C4-2B (cell line): Measurements from ENCODE around the gene CEBPZ.
"Not testable (repeated sequence)": the region's sequence is repeated elsewhere in the genome, so short reads cannot be mapped to it uniquely, and the experiment has no call there.

Experiments
- H3K27ac ChIP-seq: fragments of 450-650 bp; 2 replicates; pipeline ENCODE4 v1.5.1; 2017
- CTCF ChIP-seq: fragments of 450-650 bp; conservative IDR thresholded peaks from 2 replicates; pipeline ENCODE4 v1.5.1; 2017; ENCODE audit warnings: mild to moderate bottlenecking
- ZFX ChIP-seq: fragments of 450-650 bp; IDR thresholded peaks from 2 replicates; pipeline ENCODE4 v1.6.1; 2017

Gene CEBPZ

GRCh38 chr2:37230581-37230980 lies 815 bp downstream of the CEBPZ start:
- no peak for TF ChIP-seq CTCF
- TF ChIP-seq ZFX = no peak
- H3K27ac ChIP-seq = peak overlapping the region; percentile 90

GRCh38 chr2:37228788-37229187 lies 2.6 kb downstream of the CEBPZ start:
- no peak overlapping the region for H3K27ac ChIP-seq
- no peak for TF ChIP-seq CTCF
- TF ChIP-seq ZFX = no peak

GRCh38 chr2:37226863-37227262 lies 4.5 kb downstream of the CEBPZ start:
- TF ChIP-seq ZFX = no peak
- TF ChIP-seq CTCF = no peak
- H3K27ac ChIP-seq = no peak overlapping the region

- not testable (repeated sequence) for H3K27ac ChIP-seq
These were observed 6.3 kb downstream of the CEBPZ start for GRCh38 chr2:37225129-37225528.

GRCh38 chr2:37224063-37224462 lies 7.3 kb downstream of the CEBPZ start:
- TF ChIP-seq CTCF (no peak), ZFX (no peak)
- H3K27ac ChIP-seq = no peak overlapping the region

GRCh38 chr2:37223131-37223530 lies 8.3 kb downstream of the CEBPZ start:
- H3K27ac ChIP-seq = no peak overlapping the region
- TF ChIP-seq ZFX (no peak), CTCF (no peak)

GRCh38 chr2:37219046-37219445 lies 12.3 kb downstream of the CEBPZ start:
- no peak for TF ChIP-seq CTCF
- TF ChIP-seq ZFX = no peak
- no peak overlapping the region for H3K27ac ChIP-seq

GRCh38 chr2:37215250-37215649 lies 16.1 kb downstream of the CEBPZ start:
- no peak for TF ChIP-seq CTCF
- no peak for TF ChIP-seq ZFX
- no peak overlapping the region for H3K27ac ChIP-seq
